ENCODE data around the gene JRKL. TPM values are rescaled to one million over a fixed set of nuclear protein-coding genes. Genes with fewer than 3 reads are reported as not detected.

The JRKL gene
- polyA plus RNA-seq, 3 donors = 1.3 to 2.0 (median 1.9) TPM

- no peaks in the 10 kb centered on the region for H3K79me2 ChIP-seq (ENCODE audit: insufficient read depth, low read length)
- Mint-ChIP-seq H3K4me1 (peaks cover 6% of the 10 kb centered on the region), H3K9me3 (peaks cover 0 to 7% (median 3%) of the 10 kb centered on the region in 7 donors), H3K27ac (peak overlapping the region in 1 of 7 donors; percentile 15), H3K4me3 (no peak overlapping the region), H3K36me3 (peaks cover 44 to 55% of the 10 kb centered on the region in 2 donors), H3K27me3 (ENCODE audit: low read depth in 3 of 3) (no peaks in the 10 kb centered on the region)
- H3K9ac ChIP-seq (ENCODE audit: insufficient read depth, low read length, poor library complexity, severe bottlenecking) = no peak overlapping the region
- TF ChIP-seq CTCF (IDR thresholded peaks at IDR 0.05) = no peak
- peaks cover 27 to 68% of the 10 kb centered on the region in 2 donors for H3K36me3 ChIP-seq (replicated peaks in 1 of 2; ENCODE audit: control insufficient read depth in 1 of 2, insufficient read depth in 2 of 2, low read length in 2 of 2)
- no peak overlapping the region for H2AFZ ChIP-seq (ENCODE audit: insufficient read depth, low read depth, low read length, poor library complexity, severe bottlenecking)
- H3K9me3 ChIP-seq (replicated peaks in 1 of 2; ENCODE audit: control insufficient read depth in 1 of 2, insufficient read depth in 1 of 2, low read length in 2 of 2) = no peaks in the 10 kb centered on the region
- no peak for DNase-seq
- no peaks in the 10 kb centered on the region for H3K4me1 ChIP-seq (ENCODE audit: control insufficient read depth in 1 of 2, insufficient read depth in 2 of 2, low read length in 2 of 2)
- H3K27me3 ChIP-seq (ENCODE audit: control insufficient read depth in 2 of 2, insufficient read depth in 2 of 2, low read length in 2 of 2) = no peaks in the 10 kb centered on the region
- intact Hi-C loops (cut with micrococcal nuclease) = no loop called here
- no peaks in the 10 kb centered on the region for H4K20me1 ChIP-seq (ENCODE audit: insufficient read depth, low read length)
- no peak overlapping the region for H3K27ac ChIP-seq (ENCODE audit: low read depth in 1 of 2, low read length in 2 of 2)
- H3K4me3 ChIP-seq (replicated peaks in 1 of 3; ENCODE audit: low read depth in 2 of 3, low read length in 3 of 3) = no peak overlapping the region
- no CpG with 5 or more reads among the region's 4 CpGs for WGBS (ENCODE audit: insufficient coverage)
- no peak overlapping the region for H3K4me2 ChIP-seq (replicated peaks; ENCODE audit: extremely low read depth, low read length, poor library complexity, severe bottlenecking)
Observed at GRCh38 chr11:96373826-96374225, 16.0 kb upstream of the JRKL start.

- H3K79me2 ChIP-seq (ENCODE audit: insufficient read depth, low read length) = no peaks in the 10 kb centered on the region
- no peak overlapping the region for H3K27ac Mint-ChIP-seq
- no peaks in the 10 kb centered on the region for H3K9me3 Mint-ChIP-seq
- H3K9me3 ChIP-seq (replicated peaks in 1 of 2; ENCODE audit: control insufficient read depth in 1 of 2, insufficient read depth in 1 of 2, low read length in 2 of 2) = no peaks in the 10 kb centered on the region
- no peak overlapping the region for H3K9ac ChIP-seq (ENCODE audit: insufficient read depth, low read length, poor library complexity, severe bottlenecking)
- no peak overlapping the region for H2AFZ ChIP-seq (ENCODE audit: insufficient read depth, low read depth, low read length, poor library complexity, severe bottlenecking)
- no peaks in the 10 kb centered on the region for H3K27me3 ChIP-seq (ENCODE audit: control insufficient read depth in 2 of 2, insufficient read depth in 2 of 2, low read length in 2 of 2)
- peaks cover 43 to 47% of the 10 kb centered on the region in 2 donors for H3K36me3 Mint-ChIP-seq
- H3K4me1 ChIP-seq (ENCODE audit: control insufficient read depth in 1 of 2, insufficient read depth in 2 of 2, low read length in 2 of 2) = no peaks in the 10 kb centered on the region
- no peaks in the 10 kb centered on the region for H3K27me3 Mint-ChIP-seq (ENCODE audit: low read depth in 3 of 3)
- intact Hi-C loops (cut with micrococcal nuclease) = no loop called here
- no peak overlapping the region for H3K4me3 ChIP-seq (replicated peaks in 1 of 3; ENCODE audit: low read depth in 2 of 3, low read length in 3 of 3)
- DNase-seq = no peak
- peaks cover 6% of the 10 kb centered on the region for H3K4me1 Mint-ChIP-seq
- no peak for TF ChIP-seq CTCF (IDR thresholded peaks at IDR 0.05)
- H3K27ac ChIP-seq (ENCODE audit: low read depth in 1 of 2, low read length in 2 of 2) = no peak overlapping the region
- WGBS (ENCODE audit: insufficient coverage) = no CpG with 5 or more reads among the region's 1 CpG
- no peak overlapping the region for H3K4me2 ChIP-seq (replicated peaks; ENCODE audit: extremely low read depth, low read length, poor library complexity, severe bottlenecking)
- no peaks in the 10 kb centered on the region for H4K20me1 ChIP-seq (ENCODE audit: insufficient read depth, low read length)
- peaks cover 34 to 63% of the 10 kb centered on the region in 2 donors for H3K36me3 ChIP-seq (replicated peaks in 1 of 2; ENCODE audit: control insufficient read depth in 1 of 2, insufficient read depth in 2 of 2, low read length in 2 of 2)
- no peak overlapping the region for H3K4me3 Mint-ChIP-seq
Observed at GRCh38 chr11:96376796-96377195, 13.0 kb upstream of the JRKL start.
